Adrenal gland (tissue), 12 donors: Measurements from ENCODE around the gene BPIFB2. TPM values are rescaled to one million over a fixed set of nuclear protein-coding genes. Genes with fewer than 3 reads are reported as not detected.
A peak's percentile ranks its signal among the peaks of the same experiment; 100 is the strongest.

ENCODE experiments used
- DNase-seq, 7 donors: peaks; one replicate each; pipeline ENCODE4 v3.0.0-alpha.2; 2019 to 2020
- H3K27ac ChIP-seq, 5 donors: fragments of 200-600 bp; sonication (generic) in 4 of 5; 1 replicate in 3 of 5; 2 replicates in 2 of 5; pipeline versions ENCODE4 v1.5.1 to v1.8.0; 2016 to 2020; ENCODE audit warnings: mild to moderate bottlenecking in 1 of 5
- H3K27me3 ChIP-seq: fragments of 200-600 bp; 2 replicates; pipeline ENCODE4 v1.8.0; 2021
- H3K36me3 ChIP-seq, 2 donors: fragments of 200-600 bp; replicated peaks in 1 of 2; 1 replicate in 1 of 2; 2 replicates in 1 of 2; pipeline versions ENCODE4 v1.5.1 to v1.8.0; 2018 to 2022
- H3K4me1 ChIP-seq, 2 donors: fragments of 200-600 bp; replicated peaks in 1 of 2; 1 replicate in 1 of 2; 2 replicates in 1 of 2; pipeline versions ENCODE4 v1.5.1 to v1.8.0; 2018 to 2021
- H3K4me3 ChIP-seq, 4 donors: fragments of 200-600 bp; sonication (generic) in 3 of 4; one replicate each; pipeline ENCODE4 v1.5.1; 2016 to 2018
- H3K9me3 ChIP-seq, 3 donors: fragments of 200-600 bp; sonication (generic) in 1 of 3; replicated peaks in 1 of 3; 1 replicate in 2 of 3; 2 replicates in 1 of 3; pipeline versions ENCODE4 v1.5.1 to v1.8.0; 2016 to 2021
- POLR2A ChIP-seq, 2 donors: fragments of 450-650 bp; IDR thresholded peaks; one replicate each; pipeline ENCODE4 v1.6.1; 2017; ENCODE audit warnings: antibody characterized with exemption in 2 of 2, mild to moderate bottlenecking in 2 of 2, moderate library complexity in 1 of 2
- WGBS, 4 donors: extraction: QIAGEN DNeasy Blood & Tissue Kit in 2 of 4; methylation state at CpG; one replicate each; pipeline versions ENCODE4 v1.1.5 to v1.1.7; 2013 to 2017; 5-methylcytosine and 5-hydroxymethylcytosine counted together
- intact Hi-C, 2 donors: fragments of 100-400 bp; cut with DNase I; formaldehyde crosslinking; loops; one replicate each; pipeline versions ENCODE4 v1.14.1 to v1.15.0; 2022 to 2023
- polyA plus RNA-seq, 3 donors: library from polyadenylated mRNA; stranded (reverse); fragments of 200-250 nt in 2 of 3; fragments of 350-450 nt in 1 of 3; fragmentation: Illumina TruSeq in 1 of 3; extraction: RNeasy Lipid Tissue Mini Kit (QIAGEN cat#74804) in 1 of 3; gene quantifications; one replicate each; pipeline ENCODE4 v1.2.3, GENCODE V29; 2013 to 2014
- total RNA-seq, 9 donors: library from RNA; depleted of rRNA in 4 of 9; stranded (reverse); fragments of >200 nt in 4 of 9; fragments of 120-200 nt in 1 of 9; fragmentation: NEBNext Ultra II Directional in 1 of 9; extraction: Animal tissue kit (Norgen Biotek cat#: 25700) in 1 of 9; gene quantifications; one replicate each; pipeline versions ENCODE4 v1.1.0 to v1.2.4, GENCODE V29; 2013 to 2023
- TF ChIP-seq, protein P1 (sequence below), 6 experiments: fragments of 450-650 bp in 4 of 6; fragments of 200-600 bp in 2 of 6; sonication (generic) in 1 of 6; IDR thresholded peaks; 1 replicate in 5 of 6; 2 replicates in 1 of 6; pipeline versions ENCODE4 v1.5.1 to v1.8.0; 2016 to 2021; ENCODE audit warnings: antibody characterized with exemption in 6 of 6, mild to moderate bottlenecking in 2 of 6, moderate library complexity in 1 of 6
- donor health status: healthy with polysubstance abuse.
- donor health status: Bipolar disorder and iron deficiency.
- donor health status: DM: yes; HTN: yes; CAD: no.
- donor health status: DM: no; HTN: no; CAD: no.
- donor health status: DM: no; HTN: no; CAD: no.
- donor health status: DM: yes; HTN: yes; CAD: no.

BPIFB2 gene
- total and polyA plus RNA-seq, 12 donors: 0.15 TPM; not detected in 11

DNA sequence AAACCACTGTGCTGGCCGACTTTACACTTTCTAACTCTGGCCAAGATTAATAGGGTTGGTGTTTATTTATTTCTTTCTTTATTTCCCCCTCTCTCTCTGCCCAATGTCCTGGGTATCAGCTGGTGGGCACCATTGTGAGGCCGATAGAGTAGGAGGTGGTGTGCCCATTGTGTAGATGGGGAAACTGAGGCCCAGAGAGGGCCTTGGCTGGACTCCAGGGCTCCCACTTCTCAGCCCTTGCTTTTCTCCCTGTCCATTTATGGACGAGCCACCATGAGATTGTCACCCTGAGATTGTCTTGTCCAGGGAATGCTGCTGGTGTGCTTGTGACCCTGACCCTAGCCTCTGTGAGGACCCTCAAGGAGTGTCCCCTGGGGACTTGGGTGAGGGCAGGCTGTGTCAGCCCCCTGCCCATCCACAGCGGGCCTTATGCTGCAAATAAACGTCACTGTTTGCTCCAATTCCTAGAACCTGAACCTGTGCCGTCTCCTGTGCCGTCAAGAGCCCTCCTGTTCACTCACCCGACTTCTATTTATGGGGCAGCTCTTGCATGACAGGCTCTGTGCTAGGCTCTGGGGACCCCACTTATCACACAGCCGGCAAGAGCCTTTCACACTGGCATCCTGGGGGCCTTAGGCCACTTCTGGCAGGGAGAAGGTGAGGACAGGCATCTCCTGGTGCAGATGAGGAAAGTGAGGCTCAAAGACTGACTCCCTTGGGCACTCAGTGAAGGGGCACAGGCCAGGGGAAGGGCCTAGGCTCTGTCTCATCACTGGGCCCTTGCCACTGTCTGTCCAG lies 28.1 kb upstream of the BPIFB2 start:
- Histone ChIP-seq H3K27me3 (no peaks in the 10 kb centered on the region), H3K4me1 (no peaks in the 10 kb centered on the region), H3K36me3 (no peaks in the 10 kb centered on the region), H3K9me3 (no peaks in the 10 kb centered on the region), H3K4me3 (no peak overlapping the region), H3K27ac (no peak overlapping the region)
- TF ChIP-seq, protein P1, sequence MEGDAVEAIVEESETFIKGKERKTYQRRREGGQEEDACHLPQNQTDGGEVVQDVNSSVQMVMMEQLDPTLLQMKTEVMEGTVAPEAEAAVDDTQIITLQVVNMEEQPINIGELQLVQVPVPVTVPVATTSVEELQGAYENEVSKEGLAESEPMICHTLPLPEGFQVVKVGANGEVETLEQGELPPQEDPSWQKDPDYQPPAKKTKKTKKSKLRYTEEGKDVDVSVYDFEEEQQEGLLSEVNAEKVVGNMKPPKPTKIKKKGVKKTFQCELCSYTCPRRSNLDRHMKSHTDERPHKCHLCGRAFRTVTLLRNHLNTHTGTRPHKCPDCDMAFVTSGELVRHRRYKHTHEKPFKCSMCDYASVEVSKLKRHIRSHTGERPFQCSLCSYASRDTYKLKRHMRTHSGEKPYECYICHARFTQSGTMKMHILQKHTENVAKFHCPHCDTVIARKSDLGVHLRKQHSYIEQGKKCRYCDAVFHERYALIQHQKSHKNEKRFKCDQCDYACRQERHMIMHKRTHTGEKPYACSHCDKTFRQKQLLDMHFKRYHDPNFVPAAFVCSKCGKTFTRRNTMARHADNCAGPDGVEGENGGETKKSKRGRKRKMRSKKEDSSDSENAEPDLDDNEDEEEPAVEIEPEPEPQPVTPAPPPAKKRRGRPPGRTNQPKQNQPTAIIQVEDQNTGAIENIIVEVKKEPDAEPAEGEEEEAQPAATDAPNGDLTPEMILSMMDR (IDR thresholded peaks at IDR 0.05): no peak
- TF ChIP-seq POLR2A (IDR thresholded peaks at IDR 0.05): no peak
- WGBS, 4 donors: 72 to 81% (median 76%) methylated on average over 8 to 9 of the region's 9 CpGs
- intact Hi-C loops: no loop called here
- no peak for DNase-seq

DNA sequence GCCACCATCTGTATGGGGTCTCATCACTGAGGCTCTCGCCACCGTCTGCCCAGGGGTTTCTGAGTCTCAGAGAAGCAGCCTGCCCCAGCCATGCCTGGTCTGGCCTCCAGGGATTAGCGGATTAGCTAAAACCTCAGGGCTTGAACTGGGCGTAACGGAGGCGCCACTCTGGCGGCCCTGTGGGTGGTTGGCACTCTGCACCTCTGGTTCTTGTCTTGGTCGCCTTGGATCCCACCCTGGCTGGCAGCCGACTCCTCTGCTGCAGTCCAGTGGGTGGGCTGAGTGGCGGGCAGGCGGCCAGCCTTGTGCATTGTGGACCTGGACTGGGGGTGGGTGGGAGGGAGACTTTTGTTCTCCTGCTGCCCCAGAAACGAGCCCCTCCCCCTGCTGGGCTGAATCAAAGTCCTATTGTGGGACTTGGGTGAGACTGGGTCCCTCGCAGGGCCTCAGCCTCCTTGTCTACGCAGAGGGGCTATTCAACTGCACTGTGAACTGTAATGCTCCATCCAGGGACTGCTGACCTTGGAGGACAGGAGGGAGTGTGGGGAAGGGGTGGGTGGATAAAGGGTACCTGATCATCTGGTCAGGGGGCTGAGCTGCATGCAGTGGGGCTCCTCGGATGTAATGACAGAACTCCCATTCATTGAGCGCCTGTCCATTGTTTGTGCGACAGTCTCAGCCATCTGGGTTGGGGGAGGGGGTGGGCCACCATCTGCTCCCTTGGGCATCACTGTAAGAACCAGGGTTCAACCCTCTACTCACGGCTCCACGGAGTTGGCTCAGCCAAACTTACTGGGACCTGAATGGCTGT lies 27.2 kb upstream of the BPIFB2 start:
- Histone ChIP-seq H3K4me3 (no peak overlapping the region), H3K36me3 (no peaks in the 10 kb centered on the region), H3K27ac (no peak overlapping the region), H3K9me3 (no peaks in the 10 kb centered on the region), H3K27me3 (no peaks in the 10 kb centered on the region), H3K4me1 (no peaks in the 10 kb centered on the region)
- intact Hi-C loops: no loop called here
- WGBS, 4 donors: 72 to 85% (median 84%) methylated on average over 10 to 19 of the region's 19 CpGs
- TF ChIP-seq, protein P1 (IDR thresholded peaks at IDR 0.05): no peak
- no peak for TF ChIP-seq POLR2A (IDR thresholded peaks at IDR 0.05)
- no peak for DNase-seq

DNA sequence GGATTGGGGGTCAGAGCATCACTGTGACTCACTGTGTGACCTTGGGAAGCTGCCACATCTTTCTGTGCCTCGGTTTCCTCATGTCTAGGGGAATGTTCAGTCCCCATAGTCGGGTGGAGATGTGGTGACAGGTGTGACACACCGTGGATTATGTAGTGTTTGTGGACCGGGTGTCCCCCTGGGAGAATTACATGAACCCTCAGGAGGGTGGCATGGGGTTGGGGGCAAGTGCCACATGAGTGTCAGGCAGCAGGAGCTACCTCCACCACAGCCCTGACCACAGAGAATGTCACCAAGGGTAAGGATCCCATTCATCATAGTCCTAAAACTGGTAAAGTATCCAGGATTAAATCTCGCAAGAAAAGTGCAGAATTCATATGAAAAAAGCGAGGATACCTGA lies 26.5 kb upstream of the BPIFB2 start:
- intact Hi-C loops: no loop called here
- no peak overlapping the region for H3K4me3 ChIP-seq
- WGBS, 4 donors: 77 to 88% (median 84%) methylated on average over 3 to 6 of the region's 6 CpGs
- H3K9me3 ChIP-seq: no peaks in the 10 kb centered on the region
- no peaks in the 10 kb centered on the region for H3K36me3 ChIP-seq
- TF ChIP-seq, protein P1 (IDR thresholded peaks at IDR 0.05): no peak
- TF ChIP-seq POLR2A (IDR thresholded peaks at IDR 0.05): no peak
- H3K4me1 ChIP-seq: no peaks in the 10 kb centered on the region
- H3K27me3 ChIP-seq: no peaks in the 10 kb centered on the region
- H3K27ac ChIP-seq: no peak overlapping the region
- DNase-seq: no peak

DNA sequence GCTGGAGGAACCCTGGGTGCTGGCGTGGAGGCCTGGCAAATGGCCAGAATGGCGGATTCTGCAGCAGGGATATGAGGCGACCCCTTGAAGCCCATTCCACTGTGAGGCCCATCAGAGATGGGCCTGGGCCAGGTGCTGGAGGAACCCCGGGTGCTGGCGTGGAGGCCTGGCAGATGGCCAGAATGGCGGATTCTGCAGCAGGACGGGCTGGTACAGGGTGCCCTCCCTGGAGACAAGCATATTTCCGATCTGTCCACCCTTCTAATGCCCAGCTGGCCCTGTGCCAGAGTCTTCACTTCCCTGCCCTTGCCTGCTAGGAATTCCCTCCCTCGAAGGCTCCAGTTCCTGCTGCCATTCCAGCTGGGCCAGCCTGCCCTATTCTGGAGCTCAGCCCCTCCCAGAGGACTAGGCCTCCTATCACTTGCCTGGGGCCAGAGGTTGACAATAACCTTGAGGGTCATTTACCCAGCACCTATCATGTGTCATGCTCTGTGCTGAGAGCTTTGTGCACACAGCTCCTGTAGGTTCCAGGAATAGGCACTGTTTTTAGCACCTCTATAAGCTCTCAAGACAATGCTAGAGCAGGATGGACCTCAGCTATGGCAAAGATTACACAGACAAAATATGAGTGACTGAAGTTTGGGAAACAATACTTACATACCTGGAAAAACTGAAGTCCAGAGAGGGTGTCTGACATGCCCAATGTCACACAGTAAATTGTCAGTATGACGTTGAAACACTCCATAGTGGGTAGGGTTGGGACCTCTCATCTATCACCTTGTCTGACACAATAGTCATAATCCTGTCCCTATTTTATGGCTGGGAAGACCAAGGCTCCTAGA lies 24.7 kb upstream of the BPIFB2 start:
- WGBS, 4 donors: 53 to 86% (median 65%) methylated on average over 6 to 10 of the region's 10 CpGs
- Histone ChIP-seq H3K36me3 (no peaks in the 10 kb centered on the region), H3K27ac (no peak overlapping the region), H3K4me1 (no peaks in the 10 kb centered on the region), H3K4me3 (no peak overlapping the region), H3K9me3 (no peaks in the 10 kb centered on the region), H3K27me3 (no peaks in the 10 kb centered on the region)
- peak in 3 of 7 donors; percentile 5 to 29 (median 14) for DNase-seq
- intact Hi-C loops: no loop called here
- TF ChIP-seq, protein P1 (IDR thresholded peaks at IDR 0.05): no peak
- TF ChIP-seq POLR2A (IDR thresholded peaks at IDR 0.05): no peak
